GM12892 (cell line): ENCODE data around the gene DSCAML1.

ENCODE experiments used
- POLR2A ChIP-seq: IDR thresholded peaks from 2 replicates; pipeline ENCODE4 v1.6.1; 2011; ENCODE audit warnings: low read depth, low read length, control low read depth
- TAF1 ChIP-seq: IDR thresholded peaks from 2 replicates; pipeline ENCODE4 v1.6.1; 2011; ENCODE audit warnings: low read depth, mild to moderate bottlenecking, control low read depth, low read length, borderline replicate concordance

DNA sequence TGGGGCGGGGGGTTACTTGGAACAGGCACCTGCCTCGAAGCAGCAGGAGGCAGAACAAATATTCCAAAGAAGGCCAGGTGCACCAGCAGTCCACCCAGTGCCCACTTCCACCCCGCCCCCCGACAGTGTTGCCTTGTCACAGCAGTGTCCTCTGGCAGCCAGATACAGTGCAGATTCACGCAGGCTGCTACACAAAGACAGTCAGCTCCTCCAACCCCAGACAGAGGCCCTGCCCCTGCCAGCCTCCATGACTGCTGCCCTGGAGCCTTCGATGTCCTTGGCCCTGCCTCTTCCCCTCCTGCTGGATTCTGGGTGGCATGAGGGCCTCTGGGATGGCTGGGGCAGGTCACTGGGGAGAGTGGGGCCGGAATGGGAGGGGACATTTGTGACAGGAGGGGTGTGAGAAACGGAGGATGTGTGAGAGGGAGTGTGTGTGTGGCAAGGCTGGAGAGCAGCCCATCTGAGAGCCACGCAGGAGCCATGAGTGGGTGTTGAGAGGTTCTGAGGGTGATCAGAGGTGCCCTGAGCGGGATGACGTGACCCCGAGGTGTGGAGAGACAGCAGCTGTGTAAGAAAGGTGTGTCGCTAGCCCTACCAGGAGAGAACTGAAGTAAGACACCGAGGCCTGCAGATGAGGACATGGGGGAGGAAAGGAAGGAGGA, 295.6 kb downstream of the DSCAML1 start:
- TF ChIP-seq POLR2A (no peak), TAF1 (no peak)
